GM12873 (cell line): Measurements from ENCODE around the gene LIMCH1.

Source experiments
- TF ChIP-seq, protein P1 (sequence below): IDR thresholded peaks from 2 replicates; pipeline ENCODE4 v1.5.1; 2012; ENCODE audit warnings: low read depth, mild to moderate bottlenecking, moderate library complexity, low read length, control low read depth; ENCODE audit not compliant: insufficient read depth; ENCODE audit errors: missing control alignments

Gene LIMCH1

DNA sequence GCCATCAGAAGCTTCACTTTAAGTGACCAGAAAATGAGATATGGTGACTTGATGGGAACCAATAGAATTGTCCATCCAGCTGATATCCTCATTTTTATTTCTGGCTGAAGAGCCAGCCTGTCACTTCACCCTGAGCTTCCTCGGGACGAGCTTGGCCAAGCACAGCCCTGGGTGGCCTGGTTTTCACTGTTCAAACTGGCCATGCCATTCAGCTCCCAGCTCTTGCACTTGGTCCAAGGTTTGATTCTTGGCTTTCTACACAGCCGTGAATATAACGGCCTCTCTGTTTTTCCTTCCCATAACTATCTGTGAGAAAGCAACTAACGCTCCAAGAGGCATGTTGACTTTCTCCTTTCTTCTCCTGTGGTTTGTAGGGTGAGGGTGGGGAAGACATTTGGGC lies 71.9 kb downstream of the LIMCH1 start:
- TF ChIP-seq, protein P1, sequence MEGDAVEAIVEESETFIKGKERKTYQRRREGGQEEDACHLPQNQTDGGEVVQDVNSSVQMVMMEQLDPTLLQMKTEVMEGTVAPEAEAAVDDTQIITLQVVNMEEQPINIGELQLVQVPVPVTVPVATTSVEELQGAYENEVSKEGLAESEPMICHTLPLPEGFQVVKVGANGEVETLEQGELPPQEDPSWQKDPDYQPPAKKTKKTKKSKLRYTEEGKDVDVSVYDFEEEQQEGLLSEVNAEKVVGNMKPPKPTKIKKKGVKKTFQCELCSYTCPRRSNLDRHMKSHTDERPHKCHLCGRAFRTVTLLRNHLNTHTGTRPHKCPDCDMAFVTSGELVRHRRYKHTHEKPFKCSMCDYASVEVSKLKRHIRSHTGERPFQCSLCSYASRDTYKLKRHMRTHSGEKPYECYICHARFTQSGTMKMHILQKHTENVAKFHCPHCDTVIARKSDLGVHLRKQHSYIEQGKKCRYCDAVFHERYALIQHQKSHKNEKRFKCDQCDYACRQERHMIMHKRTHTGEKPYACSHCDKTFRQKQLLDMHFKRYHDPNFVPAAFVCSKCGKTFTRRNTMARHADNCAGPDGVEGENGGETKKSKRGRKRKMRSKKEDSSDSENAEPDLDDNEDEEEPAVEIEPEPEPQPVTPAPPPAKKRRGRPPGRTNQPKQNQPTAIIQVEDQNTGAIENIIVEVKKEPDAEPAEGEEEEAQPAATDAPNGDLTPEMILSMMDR = no peak

GRCh38 chr4:41610474-41610873 lies 72.5 kb downstream of the LIMCH1 start:
- TF ChIP-seq, protein P1 = no peak

DNA sequence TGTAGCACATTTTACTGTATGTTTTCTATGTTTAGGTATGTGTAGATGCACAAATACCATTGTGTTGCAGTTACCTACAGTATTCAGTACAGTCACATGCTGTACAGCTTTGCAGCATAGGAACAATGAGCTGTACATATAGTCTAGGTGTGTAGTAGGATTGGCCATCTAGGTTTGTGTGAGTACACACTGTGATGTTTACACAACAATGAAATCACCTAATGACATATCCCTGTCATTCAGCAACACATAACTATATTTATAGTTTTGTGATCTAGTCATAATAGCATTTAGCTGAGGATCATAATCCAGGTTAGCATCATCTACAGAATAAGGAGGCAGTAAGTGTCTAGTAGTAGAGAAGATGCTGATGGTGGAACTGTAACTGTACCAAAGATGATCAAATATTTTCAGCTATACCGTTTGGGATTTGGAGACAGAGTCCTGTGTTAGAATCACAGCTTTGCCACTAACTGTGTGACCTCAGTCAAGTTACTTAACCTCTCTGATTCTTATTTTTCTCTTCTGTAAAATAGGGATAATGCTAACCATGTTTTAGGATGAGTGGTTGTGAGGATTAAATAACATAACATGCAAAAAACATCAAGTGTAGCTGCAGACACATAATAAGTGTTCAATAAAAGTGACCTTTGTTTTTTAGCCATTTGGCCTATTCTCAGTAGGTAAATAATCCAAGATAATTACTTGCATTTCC lies 73.3 kb downstream of the LIMCH1 start:
- TF ChIP-seq, protein P1 = no peak

DNA sequence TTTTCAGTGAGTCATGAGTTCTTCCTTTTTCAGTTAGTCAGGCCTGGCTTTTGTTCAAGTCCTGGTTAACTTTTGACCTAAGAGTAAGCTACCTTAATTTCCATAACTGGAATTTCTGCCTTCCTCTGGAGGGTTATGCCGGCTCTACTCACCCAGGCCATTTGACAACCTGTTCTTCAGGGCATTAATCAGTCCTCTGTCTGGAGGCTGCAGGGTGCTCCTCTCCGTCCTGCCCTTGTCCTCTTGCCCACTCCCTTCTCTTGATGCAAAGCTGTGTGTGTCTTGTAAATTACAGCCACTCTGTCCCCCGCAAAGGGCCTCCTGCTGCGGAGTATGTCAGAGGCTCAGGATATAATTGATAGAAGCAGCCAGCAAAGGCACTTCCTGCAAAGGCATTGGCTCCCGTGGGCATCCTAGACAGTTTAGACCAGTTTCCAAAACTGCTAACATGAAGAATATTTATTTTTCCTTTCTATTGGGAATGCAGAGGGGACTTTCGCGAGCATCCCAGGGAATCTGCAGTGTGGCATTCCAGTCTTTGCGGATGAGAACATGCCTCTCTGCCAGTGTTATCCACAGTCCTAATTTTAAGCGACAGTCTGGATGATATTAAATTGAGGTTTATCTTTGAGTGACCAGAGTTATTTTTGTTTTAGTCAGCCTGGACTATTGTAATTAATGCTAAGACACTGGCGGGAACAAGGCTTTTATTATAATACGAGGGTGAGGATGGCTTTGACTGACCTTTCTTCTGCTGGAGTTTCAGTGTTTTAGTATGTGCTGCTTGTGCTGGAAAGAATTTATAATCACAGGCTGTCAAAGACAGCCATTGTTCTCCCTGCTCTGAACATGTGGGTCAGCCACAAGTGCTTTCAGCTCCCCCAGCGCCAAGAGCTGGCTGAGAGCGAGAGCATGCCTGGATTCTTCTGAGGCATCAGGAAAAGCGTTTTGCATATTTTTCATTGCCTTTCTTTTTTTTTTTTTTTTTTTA lies 74.2 kb downstream of the LIMCH1 start:
- TF ChIP-seq, protein P1 = no peak

DNA sequence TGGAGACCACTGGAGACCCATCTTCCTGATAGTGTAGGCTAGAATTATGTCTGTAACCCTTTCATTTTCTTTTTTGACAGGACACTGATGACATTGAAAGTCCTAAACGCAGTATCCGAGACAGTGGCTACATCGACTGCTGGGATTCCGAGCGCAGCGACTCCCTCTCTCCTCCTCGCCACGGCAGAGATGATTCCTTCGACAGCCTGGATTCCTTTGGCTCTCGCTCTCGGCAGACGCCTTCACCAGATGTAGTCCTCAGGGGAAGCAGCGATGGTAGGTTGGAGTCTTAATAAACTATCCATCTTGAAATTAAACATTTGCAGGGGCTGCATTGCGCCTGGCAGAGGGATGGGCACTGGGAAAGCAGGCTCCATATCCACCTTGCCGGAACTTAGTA lies 75.4 kb downstream of the LIMCH1 start:
- TF ChIP-seq, protein P1 = no peak

- TF ChIP-seq, protein P1 = no peak
These were observed 75.9 kb downstream of the LIMCH1 start for GRCh38 chr4:41613821-41614220.

GRCh38 chr4:41614519-41614918 lies 76.6 kb downstream of the LIMCH1 start:
- TF ChIP-seq, protein P1 = no peak
